Osteoblast (primary cell): ENCODE results near the gene DUSP16. TPM values are rescaled to one million over a fixed set of nuclear protein-coding genes. Genes with fewer than 3 reads are reported as not detected.

ENCODE experiments used
- DNase-seq: peaks from one replicate; pipeline ENCODE4 v3.0.0; 2011; ENCODE audit warnings: low spot score, mixed read lengths; ENCODE audit not compliant: insufficient read length; ENCODE audit errors: missing footprints
- H2AFZ ChIP-seq: 2 replicates; pipeline ENCODE4 v1.6.0; 2011; ENCODE audit warnings: mild to moderate bottlenecking, low read length
- H3K27ac ChIP-seq: 2 replicates; pipeline ENCODE4 v1.5.1; 2011; ENCODE audit warnings: mild to moderate bottlenecking, low read depth, low read length, moderate library complexity
- H3K27me3 ChIP-seq: 2 replicates; pipeline ENCODE4 v1.6.0; 2012; ENCODE audit warnings: mild to moderate bottlenecking, control low read depth, inconsistent platforms, low read length, moderate library complexity; ENCODE audit not compliant: insufficient read depth
- H3K36me3 ChIP-seq: 2 replicates; pipeline ENCODE4 v1.5.1; 2011; ENCODE audit warnings: mild to moderate bottlenecking, low read length, control low read depth, moderate library complexity; ENCODE audit not compliant: insufficient read depth
- H3K4me1 ChIP-seq: 2 replicates; pipeline ENCODE4 v1.5.1; 2011; ENCODE audit warnings: mild to moderate bottlenecking, low read length, control low read depth, moderate library complexity; ENCODE audit not compliant: insufficient read depth
- H3K4me2 ChIP-seq: 2 replicates; pipeline ENCODE4 v1.6.0; 2011; ENCODE audit warnings: mild to moderate bottlenecking, low read length; ENCODE audit not compliant: insufficient read depth
- H3K4me3 ChIP-seq: fragments of 200-600 bp; sonication (generic); 3 replicates; pipeline ENCODE4 v1.5.1; 2012; ENCODE audit warnings: mild to moderate bottlenecking, low read length, inconsistent platforms; ENCODE audit not compliant: insufficient read depth
- H3K79me2 ChIP-seq: 2 replicates; pipeline ENCODE4 v1.6.0; 2012; ENCODE audit warnings: mild to moderate bottlenecking, low read length, control low read depth, inconsistent platforms; ENCODE audit not compliant: insufficient read depth
- H3K9me3 ChIP-seq: 2 replicates; pipeline ENCODE4 v1.5.1; 2011; ENCODE audit warnings: low read depth, low read length, control low read depth
- H4K20me1 ChIP-seq: 2 replicates; pipeline ENCODE4 v1.6.0; 2012; ENCODE audit warnings: mild to moderate bottlenecking, low read length, control low read depth; ENCODE audit not compliant: insufficient read depth
- CTCF ChIP-seq: IDR thresholded peaks from 2 replicates; pipeline ENCODE4 v1.5.1; 2011; ENCODE audit warnings: mild to moderate bottlenecking, low read depth, low read length, moderate library complexity; ENCODE audit errors: extremely low read depth
- total RNA-seq: library from RNA; depleted of rRNA; stranded (reverse); fragments of >200 nt; gene quantifications from 2 replicates; pipeline ENCODE4 v1.2.3, GENCODE V29; 2012

DUSP16 gene
- total RNA-seq, 1 donor: 5.1 TPM

DNA sequence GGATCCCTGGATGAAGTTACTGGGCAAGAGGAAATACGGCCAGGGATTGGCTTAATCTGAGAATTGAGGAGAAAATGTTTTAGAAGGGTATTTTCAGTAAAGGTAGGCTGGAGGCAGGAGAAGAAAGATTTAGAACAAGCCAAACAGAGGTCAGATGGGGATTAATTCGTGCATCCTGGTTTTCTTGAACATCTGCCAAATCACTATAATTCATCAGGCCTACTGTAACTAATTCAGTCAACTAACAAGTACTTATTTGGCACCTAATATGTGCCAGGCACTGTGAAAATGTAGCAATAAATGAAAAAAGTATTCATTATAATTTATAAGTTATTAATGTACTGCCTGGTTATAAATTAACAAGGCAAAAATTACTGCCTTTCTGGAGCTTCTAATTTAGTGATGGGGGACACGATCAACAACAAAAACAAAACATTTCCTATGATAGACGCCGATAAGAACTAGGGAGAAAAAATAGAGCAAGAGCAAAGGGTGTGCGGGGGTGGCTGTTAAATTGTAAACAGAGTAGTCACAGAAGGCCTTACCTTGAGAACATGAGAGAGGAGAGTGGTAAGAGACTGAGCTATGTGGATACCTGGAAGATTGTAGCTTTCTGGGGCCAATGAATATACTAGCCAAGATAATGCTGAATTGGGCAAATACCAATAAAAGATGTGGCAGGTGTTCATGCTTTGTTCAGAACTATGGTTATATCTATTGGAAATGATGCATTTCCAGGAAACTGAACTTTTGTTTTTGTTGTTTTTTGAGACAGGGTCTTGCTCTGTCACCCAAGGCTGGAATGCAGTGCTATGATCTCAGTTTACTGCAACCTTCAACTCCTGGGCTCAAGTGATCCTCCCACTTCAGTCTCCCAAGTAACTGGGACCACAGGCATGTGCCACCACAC is 34.0 kb downstream of the DUSP16 start:
- H3K79me2 ChIP-seq: no peaks in the 10 kb centered on the region
- H3K27ac ChIP-seq: no peak overlapping the region
- H3K4me1 ChIP-seq: no peaks in the 10 kb centered on the region
- no peak for TF ChIP-seq CTCF
- H3K27me3 ChIP-seq: no peaks in the 10 kb centered on the region
- no peaks in the 10 kb centered on the region for H3K9me3 ChIP-seq
- H3K4me2 ChIP-seq: no peak overlapping the region
- H4K20me1 ChIP-seq: no peaks in the 10 kb centered on the region
- DNase-seq: no peak
- H2AFZ ChIP-seq: no peak overlapping the region
- no peak overlapping the region for H3K4me3 ChIP-seq
- no peaks in the 10 kb centered on the region for H3K36me3 ChIP-seq

- no peak overlapping the region for H3K27ac ChIP-seq
- no peak overlapping the region for H3K4me2 ChIP-seq
- H2AFZ ChIP-seq: no peak overlapping the region
- H3K4me3 ChIP-seq: no peak overlapping the region
- no peaks in the 10 kb centered on the region for H4K20me1 ChIP-seq
- no peak for DNase-seq
- H3K79me2 ChIP-seq: no peaks in the 10 kb centered on the region
- no peaks in the 10 kb centered on the region for H3K27me3 ChIP-seq
- no peaks in the 10 kb centered on the region for H3K36me3 ChIP-seq
- H3K4me1 ChIP-seq: no peaks in the 10 kb centered on the region
- no peak for TF ChIP-seq CTCF
- H3K9me3 ChIP-seq: no peaks in the 10 kb centered on the region
Observed at GRCh38 chr12:12527820-12528296, 34.8 kb downstream of the DUSP16 start.

DNA sequence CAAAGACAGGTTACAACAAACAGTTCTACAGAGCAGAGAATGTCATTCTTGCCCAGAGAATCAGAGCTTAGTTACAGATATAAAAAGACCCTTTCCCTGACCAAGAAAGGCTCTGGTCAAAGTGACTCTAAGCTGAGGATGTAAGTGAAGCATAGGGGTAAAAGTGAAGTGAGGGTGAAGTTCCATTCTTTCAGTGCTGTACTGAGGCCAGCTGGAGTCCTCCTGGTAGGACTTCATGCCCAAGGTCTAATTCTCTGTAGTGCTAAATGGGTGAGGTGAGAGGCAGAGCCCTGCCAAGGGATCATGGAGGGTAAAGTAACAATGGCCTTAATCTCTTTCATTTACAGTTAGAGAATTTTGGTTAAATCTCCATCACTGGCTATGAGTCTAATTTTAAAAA is 38.5 kb downstream of the DUSP16 start:
- H2AFZ ChIP-seq: no peak overlapping the region
- H3K79me2 ChIP-seq: no peaks in the 10 kb centered on the region
- H3K4me2 ChIP-seq: no peak overlapping the region

More for the DNA sequence above, 38.5 kb downstream of the DUSP16 start:
- no peaks in the 10 kb centered on the region for H3K4me1 ChIP-seq
- H4K20me1 ChIP-seq: no peaks in the 10 kb centered on the region
- H3K27me3 ChIP-seq: no peaks in the 10 kb centered on the region
- no peak overlapping the region for H3K27ac ChIP-seq
- no peak for TF ChIP-seq CTCF
- H3K9me3 ChIP-seq: no peaks in the 10 kb centered on the region
- DNase-seq: no peak
- peaks cover 4% of the 10 kb centered on the region for H3K36me3 ChIP-seq
- H3K4me3 ChIP-seq: no peak overlapping the region
